A673 (cell line): ENCODE results near the gene IMPDH2.

Source experiments
- EZH2 ChIP-seq: fragments of 200-600 bp; sonication (generic); IDR thresholded peaks from 2 replicates; pipeline ENCODE4 v1.6.1; 2017; ENCODE audit warnings: borderline replicate concordance, low read depth, mild to moderate bottlenecking, mixed read lengths, antibody characterized with exemption, low read length; ENCODE audit not compliant: poor library complexity, severe bottlenecking
- TF ChIP-seq, protein P1 (sequence below): fragments of 300-800, 200-600 bp; sonication (generic); conservative IDR thresholded peaks from 2 replicates; pipeline ENCODE4 v1.5.1; 2017; ENCODE audit warnings: low read depth, mild to moderate bottlenecking, antibody characterized with exemption, low read length, moderate library complexity, mixed read lengths

DNA sequence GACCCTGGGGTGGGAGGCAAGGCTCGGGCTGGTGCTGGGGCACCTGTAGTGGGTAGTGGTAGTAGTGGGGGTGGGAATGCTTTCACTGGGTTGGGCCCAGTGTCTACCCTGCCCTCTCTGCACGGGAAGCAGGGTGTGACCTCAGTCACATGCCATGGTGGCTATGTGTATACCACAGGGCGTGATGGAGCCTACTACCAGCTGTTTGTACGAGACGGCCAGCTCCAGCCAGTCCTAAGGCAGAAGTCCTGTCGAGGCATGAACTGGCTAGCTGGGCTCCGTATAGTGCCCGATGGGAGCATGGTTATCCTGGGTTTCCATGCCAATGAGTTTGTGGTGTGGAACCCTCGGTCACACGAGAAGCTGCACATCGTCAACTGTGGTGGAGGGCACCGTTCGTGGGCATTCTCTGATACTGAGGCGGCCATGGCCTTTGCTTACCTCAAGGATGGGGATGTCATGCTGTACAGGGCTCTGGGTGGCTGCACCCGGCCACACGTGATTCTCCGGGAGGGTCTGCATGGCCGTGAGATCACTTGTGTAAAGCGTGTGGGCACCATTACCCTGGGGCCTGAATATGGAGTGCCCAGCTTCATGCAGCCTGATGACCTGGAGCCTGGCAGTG is 16.0 kb downstream of the IMPDH2 start:
- TF ChIP-seq, protein P1, sequence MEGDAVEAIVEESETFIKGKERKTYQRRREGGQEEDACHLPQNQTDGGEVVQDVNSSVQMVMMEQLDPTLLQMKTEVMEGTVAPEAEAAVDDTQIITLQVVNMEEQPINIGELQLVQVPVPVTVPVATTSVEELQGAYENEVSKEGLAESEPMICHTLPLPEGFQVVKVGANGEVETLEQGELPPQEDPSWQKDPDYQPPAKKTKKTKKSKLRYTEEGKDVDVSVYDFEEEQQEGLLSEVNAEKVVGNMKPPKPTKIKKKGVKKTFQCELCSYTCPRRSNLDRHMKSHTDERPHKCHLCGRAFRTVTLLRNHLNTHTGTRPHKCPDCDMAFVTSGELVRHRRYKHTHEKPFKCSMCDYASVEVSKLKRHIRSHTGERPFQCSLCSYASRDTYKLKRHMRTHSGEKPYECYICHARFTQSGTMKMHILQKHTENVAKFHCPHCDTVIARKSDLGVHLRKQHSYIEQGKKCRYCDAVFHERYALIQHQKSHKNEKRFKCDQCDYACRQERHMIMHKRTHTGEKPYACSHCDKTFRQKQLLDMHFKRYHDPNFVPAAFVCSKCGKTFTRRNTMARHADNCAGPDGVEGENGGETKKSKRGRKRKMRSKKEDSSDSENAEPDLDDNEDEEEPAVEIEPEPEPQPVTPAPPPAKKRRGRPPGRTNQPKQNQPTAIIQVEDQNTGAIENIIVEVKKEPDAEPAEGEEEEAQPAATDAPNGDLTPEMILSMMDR, result no peak
- no peak for TF ChIP-seq EZH2
